ENCODE measurements around the gene DNAH2.

- TF ChIP-seq POLR2AphosphoS5 (IDR thresholded peaks at IDR 0.05): no peak
- no peak for TF ChIP-seq EZH2 (IDR thresholded peaks at IDR 0.05; ENCODE audit: borderline replicate concordance, insufficient read depth, low read length, poor library complexity, severe bottlenecking)
- no peak for TF ChIP-seq CTCF (IDR thresholded peaks at IDR 0.05; ENCODE audit: poor library complexity, severe bottlenecking)
- TF ChIP-seq RAD21 (conservative IDR thresholded peaks at IDR 0.05): no peak
- no peak for TF ChIP-seq TAF1 (IDR thresholded peaks at IDR 0.05; ENCODE audit: low read depth)
Observed at GRCh38 chr17:7781429-7781828, 63.9 kb downstream of the DNAH2 start.
